ENCODE measurements around the gene AHDC1.

- TF ChIP-seq CTCF (IDR thresholded peaks at IDR 0.05; ENCODE audit: extremely low read depth in 1 of 2, insufficient read depth in 1 of 2, low read depth in 1 of 2, low read length in 2 of 2) (no peak), POLR2A (IDR thresholded peaks at IDR 0.05; ENCODE audit: low read depth, low read length) (no peak), MAX (IDR thresholded peaks at IDR 0.05; ENCODE audit: insufficient read depth, insufficient read length) (no peak), EZH2 (IDR thresholded peaks at IDR 0.05; ENCODE audit: borderline replicate concordance, low read depth, low read length, severe bottlenecking) (no peak), POLR2AphosphoS5 (IDR thresholded peaks at IDR 0.05; ENCODE audit: insufficient read depth, low read depth, low read length) (no peak), JUN (IDR thresholded peaks at IDR 0.05; ENCODE audit: borderline replicate concordance, insufficient read depth, insufficient read length, low read depth) (no peak)
Observed at GRCh38 chr1:27612718-27613117, 8.8 kb upstream of the AHDC1 start.
